Adrenal gland (tissue), 5 donors: ENCODE measurements around the gene RAPGEF2.

Experiments
- CTCF ChIP-seq, 6 experiments: fragments of 450-650 bp in 4 of 6; fragments of 200-600 bp in 2 of 6; sonication (generic) in 1 of 6; IDR thresholded peaks; 1 replicate in 5 of 6; 2 replicates in 1 of 6; pipeline versions ENCODE4 v1.5.1 to v1.8.0; 2016 to 2021; ENCODE audit warnings: antibody characterized with exemption in 6 of 6, mild to moderate bottlenecking in 2 of 6, moderate library complexity in 1 of 6
- POLR2A ChIP-seq, 2 donors: fragments of 450-650 bp; IDR thresholded peaks; one replicate each; pipeline ENCODE4 v1.6.1; 2017; ENCODE audit warnings: antibody characterized with exemption in 2 of 2, mild to moderate bottlenecking in 2 of 2, moderate library complexity in 1 of 2
- donor health status: DM: no; HTN: no; CAD: no.

DNA sequence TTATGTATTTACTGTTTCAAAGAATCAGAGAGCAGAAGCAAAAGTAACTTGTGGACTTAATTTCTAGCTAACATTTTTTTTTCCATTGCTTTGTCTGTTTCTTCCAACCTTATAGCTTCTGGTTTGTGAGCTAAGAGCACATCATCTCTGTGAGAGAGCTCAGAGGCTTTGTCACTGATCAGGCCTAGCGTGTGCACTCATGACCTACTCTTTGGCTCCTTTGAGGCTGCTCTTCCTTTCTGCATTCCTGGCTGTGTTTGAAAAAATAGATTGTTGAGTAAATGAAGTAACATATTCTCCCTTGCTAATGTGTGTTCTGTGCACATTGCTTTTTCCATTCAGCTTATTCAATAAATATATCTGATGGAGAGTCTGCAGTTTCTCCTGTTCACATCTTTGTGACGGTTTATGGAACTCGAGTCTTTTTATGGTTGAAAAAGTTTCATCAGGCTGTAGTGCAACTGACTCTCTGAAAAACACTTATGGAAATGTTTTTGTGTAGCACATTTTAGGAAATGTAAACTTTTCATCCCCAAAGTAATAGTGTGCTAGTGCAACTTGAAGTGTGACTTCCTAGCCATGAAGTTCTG lies 133.0 kb downstream of the RAPGEF2 start:
- TF ChIP-seq CTCF (IDR thresholded peaks at IDR 0.05) = no peak
- no peak for TF ChIP-seq POLR2A (IDR thresholded peaks at IDR 0.05)
